SU-DHL-6 (cell line): ENCODE data around the gene CYB561A3.

ENCODE experiments used
- H2AFZ ChIP-seq: fragments of 200-600 bp; sonication (generic); 2 replicates; pipeline ENCODE4 v1.6.1; 2014; ENCODE audit warnings: low read depth, mild to moderate bottlenecking, moderate library complexity, mixed read lengths, antibody characterized with exemption, low read length; ENCODE audit not compliant: severe bottlenecking
- H3F3A ChIP-seq: fragments of 200-600 bp; shearing (Covaris generic); 2 replicates; pipeline ENCODE4 v1.6.0; 2016; ENCODE audit warnings: antibody characterized with exemption, mild to moderate bottlenecking; ENCODE audit not compliant: insufficient read depth
- H3K27ac ChIP-seq: fragments of 200-600 bp; sonication (generic); 2 replicates; pipeline ENCODE4 v1.5.1; 2016; ENCODE audit warnings: low read depth, mild to moderate bottlenecking, low read length, moderate library complexity, mixed read lengths
- H3K27me3 ChIP-seq: fragments of 200-600 bp; sonication (generic), shearing (Covaris generic); 2 replicates; pipeline ENCODE4 v1.6.0; 2014; ENCODE audit warnings: mild to moderate bottlenecking, low read length
- H3K36me3 ChIP-seq: fragments of 200-600 bp; sonication (generic); 2 replicates; pipeline ENCODE4 v1.6.1; 2014; ENCODE audit warnings: mild to moderate bottlenecking, low read length, mixed read lengths
- H3K4me2 ChIP-seq: fragments of 300-600, 200-600 bp; shearing (Covaris generic), sonication (generic); 2 replicates; pipeline ENCODE4 v1.6.0; 2014; ENCODE audit warnings: low read length, low read depth, mild to moderate bottlenecking; ENCODE audit not compliant: poor library complexity, severe bottlenecking
- H3K4me3 ChIP-seq: fragments of 200-600 bp; sonication (generic); 2 replicates; pipeline ENCODE4 v1.5.1; 2014; ENCODE audit warnings: antibody characterized with exemption, low read length, mild to moderate bottlenecking, mixed read lengths; ENCODE audit not compliant: insufficient read depth, poor library complexity, severe bottlenecking
- H3K79me2 ChIP-seq: fragments of 200-600 bp; sonication (generic); 2 replicates; pipeline ENCODE4 v1.6.1; 2014; ENCODE audit warnings: mild to moderate bottlenecking, low read length, moderate library complexity; ENCODE audit not compliant: insufficient read depth
- H3K9ac ChIP-seq: fragments of 200-600 bp; sonication (generic); 2 replicates; pipeline ENCODE4 v1.7.0; 2014; ENCODE audit warnings: mild to moderate bottlenecking, low read length
- H3K9me2 ChIP-seq: fragments of 200-600 bp; sonication (generic); replicated peaks from 2 replicates; pipeline ENCODE4 v1.6.1; 2014; ENCODE audit warnings: low read length; ENCODE audit not compliant: insufficient read depth
- H3K9me3 ChIP-seq: fragments of 200-600 bp; sonication (generic); 2 replicates; pipeline ENCODE4 v1.6.1; 2014; ENCODE audit warnings: low read length, mixed read lengths; ENCODE audit not compliant: insufficient read depth
- H4K20me1 ChIP-seq: fragments of 200-600 bp; sonication (generic); 2 replicates; pipeline ENCODE4 v1.6.1; 2014; ENCODE audit warnings: low read depth, mild to moderate bottlenecking, antibody characterized with exemption, low read length, moderate library complexity, mixed read lengths
- CTCF ChIP-seq: fragments of 200-600 bp; sonication (generic); IDR thresholded peaks from one replicate; pipeline ENCODE4 v1.5.1; 2017; ENCODE audit warnings: antibody characterized with exemption, mild to moderate bottlenecking, low read length, moderate library complexity; ENCODE audit not compliant: insufficient read depth, poor library complexity, severe bottlenecking
- EZH2phosphoT487 ChIP-seq: fragments of 200-600 bp; sonication (generic), shearing (Covaris generic); conservative IDR thresholded peaks from 2 replicates; pipeline ENCODE4 v1.6.1; 2018; ENCODE audit warnings: mild to moderate bottlenecking, antibody characterized with exemption, low read length, moderate library complexity, mixed read lengths

CYB561A3 gene

GRCh38 chr11:61356706-61357105 lies 5.0 kb downstream of the CYB561A3 start:
- no peak for TF ChIP-seq EZH2phosphoT487
- no peak for TF ChIP-seq CTCF
- no peak overlapping the region for H2AFZ ChIP-seq
- H3K36me3 ChIP-seq: peaks cover 3% of the 10 kb centered on the region; the same call in 1 of the 2 replicates
- H3K27me3 ChIP-seq: no peaks in the 10 kb centered on the region
- peaks cover 60% of the 10 kb centered on the region for H3K79me2 ChIP-seq
- peak overlapping the region; percentile 60 for H3K9ac ChIP-seq
- H3K4me2 ChIP-seq: peak overlapping the region; percentile 82
- peak overlapping the region; percentile 47 for H3K4me3 ChIP-seq
- no peaks in the 10 kb centered on the region for H3K9me3 ChIP-seq
- no peaks in the 10 kb centered on the region for H3K9me2 ChIP-seq
- peaks cover 43% of the 10 kb centered on the region for H3F3A ChIP-seq
- H4K20me1 ChIP-seq: no peaks in the 10 kb centered on the region
- peak overlapping the region; percentile 99 for H3K27ac ChIP-seq

- Histone ChIP-seq H3K79me2 (peaks cover 36% of the 10 kb centered on the region), H3K4me2 (peak overlapping the region; percentile 27), H3K9me3 (no peaks in the 10 kb centered on the region), H2AFZ (no peak overlapping the region), H3K27ac (peak overlapping the region; percentile 30), H3K4me3 (no peak overlapping the region), H3K9me2 (no peaks in the 10 kb centered on the region), H3F3A (peaks cover 30% of the 10 kb centered on the region), H3K9ac (no peak overlapping the region; the same call in 1 of the 2 replicates), H3K36me3 (peaks cover 6% of the 10 kb centered on the region; the same call in 1 of the 2 replicates), H4K20me1 (no peaks in the 10 kb centered on the region), H3K27me3 (no peaks in the 10 kb centered on the region)
- TF ChIP-seq CTCF (no peak), EZH2phosphoT487 (no peak)
These were observed 7.5 kb downstream of the CYB561A3 start for GRCh38 chr11:61354208-61354607.

- peaks cover 32% of the 10 kb centered on the region for H3K79me2 ChIP-seq
- peaks cover 6% of the 10 kb centered on the region; the same call in 1 of the 2 replicates for H3K36me3 ChIP-seq
- no peaks in the 10 kb centered on the region for H4K20me1 ChIP-seq
- no peaks in the 10 kb centered on the region for H3K27me3 ChIP-seq
- no peaks in the 10 kb centered on the region for H3K9me3 ChIP-seq
- no peak for TF ChIP-seq EZH2phosphoT487
- no peak for TF ChIP-seq CTCF
- peak overlapping the region; percentile 27 for H3K4me2 ChIP-seq
- H3K27ac ChIP-seq: peak overlapping the region; percentile 30
- H3K4me3 ChIP-seq: no peak overlapping the region
- H3K9ac ChIP-seq: no peak overlapping the region; the same call in 1 of the 2 replicates
- no peaks in the 10 kb centered on the region for H3K9me2 ChIP-seq
- H2AFZ ChIP-seq: no peak overlapping the region
- peaks cover 22% of the 10 kb centered on the region for H3F3A ChIP-seq
These were observed 8.3 kb downstream of the CYB561A3 start for GRCh38 chr11:61353131-61354067.
